NB4 (cell line): ENCODE results near the gene TIAM2.

Source experiments
- DNase-seq: peaks from one replicate; pipeline ENCODE4 v3.0.0; 2010; ENCODE audit warnings: low read depth
- H3K4me3 ChIP-seq: one replicate; pipeline ENCODE4 v1.5.1; 2011; ENCODE audit warnings: mild to moderate bottlenecking, low read depth, low read length, moderate library complexity
- CTCF ChIP-seq: IDR thresholded peaks from one replicate; pipeline ENCODE4 v1.5.1; 2012; ENCODE audit warnings: low read depth, low read length
- MAX ChIP-seq: IDR thresholded peaks from 2 replicates; pipeline ENCODE4 v1.6.1; 2011; ENCODE audit warnings: low read depth, low read length
- MYC ChIP-seq: IDR thresholded peaks from 2 replicates; pipeline ENCODE4 v1.6.1; 2011; ENCODE audit warnings: low read depth, low read length
- POLR2A ChIP-seq: IDR thresholded peaks from 2 replicates; pipeline ENCODE4 v1.6.1; 2011; ENCODE audit warnings: mild to moderate bottlenecking; ENCODE audit not compliant: insufficient read length; ENCODE audit errors: extremely low read depth

The TIAM2 gene

GRCh38 chr6:155078331-155078745 lies 83.2 kb downstream of the TIAM2 start:
- TF ChIP-seq POLR2A (no peak), MYC (no peak), CTCF (no peak), MAX (no peak)
- DNase-seq: peak; percentile 9

GRCh38 chr6:155079985-155080452 lies 84.9 kb downstream of the TIAM2 start:
- no peak overlapping the region for H3K4me3 ChIP-seq
- no peak for DNase-seq
- TF ChIP-seq CTCF: no peak
- TF ChIP-seq MAX: no peak

More at GRCh38 chr6:155078331-155078745, 83.2 kb downstream of the TIAM2 start:
- H3K4me3 ChIP-seq: no peak overlapping the region

GRCh38 chr6:155080881-155081845 lies 86.0 kb downstream of the TIAM2 start:
- no peak overlapping the region for H3K4me3 ChIP-seq
- no peak for DNase-seq
- no peak for TF ChIP-seq MYC
- no peak for TF ChIP-seq POLR2A
- TF ChIP-seq MAX: no peak
- TF ChIP-seq CTCF: no peak

GRCh38 chr6:155084431-155085123 lies 89.5 kb downstream of the TIAM2 start:
- no peak for DNase-seq
- TF ChIP-seq MAX: no peak
- TF ChIP-seq MYC: no peak
- no peak for TF ChIP-seq CTCF
- no peak for TF ChIP-seq POLR2A
- no peak overlapping the region for H3K4me3 ChIP-seq

GRCh38 chr6:155085582-155086257 lies 90.6 kb downstream of the TIAM2 start:
- TF ChIP-seq CTCF (no peak), MYC (no peak), MAX (no peak), POLR2A (no peak)
- no peak for DNase-seq
- H3K4me3 ChIP-seq: no peak overlapping the region
